GM23248 (cell line): ENCODE data around the gene ENPEP.

Source experiments
- EZH2 ChIP-seq: fragments of 200-600 bp; sonication (generic); IDR thresholded peaks from 2 replicates; pipeline ENCODE4 v1.6.1; 2018; ENCODE audit warnings: antibody characterized with exemption, mild to moderate bottlenecking; ENCODE audit not compliant: insufficient read depth, poor library complexity, severe bottlenecking
- EZH2phosphoT487 ChIP-seq: fragments of 200-600 bp; sonication (generic); IDR thresholded peaks from 2 replicates; pipeline ENCODE4 v1.6.1; 2018; ENCODE audit warnings: antibody characterized with exemption, moderate library complexity, mild to moderate bottlenecking, low read depth; ENCODE audit not compliant: insufficient read depth

DNA sequence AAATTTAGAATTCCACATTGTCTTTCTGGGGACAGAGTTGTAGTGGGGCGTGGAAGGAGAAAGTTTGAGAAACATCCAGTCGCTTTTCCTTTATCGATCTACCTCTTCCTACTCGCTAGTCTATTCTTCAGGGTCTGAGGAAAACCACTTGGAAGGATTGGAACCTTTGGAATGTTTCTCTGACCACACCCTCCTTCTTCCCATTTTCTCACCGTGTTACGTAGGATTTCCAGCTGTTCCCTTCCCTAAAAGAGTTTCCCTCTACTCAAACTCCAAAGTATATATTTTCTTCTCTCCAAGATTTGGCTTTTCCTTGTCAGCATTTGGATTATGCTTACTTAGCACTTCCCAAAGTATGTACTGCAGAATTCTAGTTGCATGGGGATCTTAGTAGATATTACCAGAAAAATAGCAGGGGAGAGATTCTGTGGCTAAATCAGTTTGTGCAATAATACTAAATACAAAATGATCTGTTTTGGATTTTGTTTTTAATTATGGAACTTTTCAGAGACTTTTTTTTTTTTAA is 4.9 kb downstream of the ENPEP start:
- TF ChIP-seq EZH2 (no peak), EZH2phosphoT487 (no peak)
